Measurements from ENCODE around the gene PTS.
"Not testable (repeated sequence)": the region's sequence is repeated elsewhere in the genome, so short reads cannot be mapped to it uniquely, and the experiment has no call there.

The PTS gene

GRCh38 chr11:112226062-112226830, at the start of gene PTS:
Gene PTS (plus strand): TSS chr11:112226428. CDS start chr11:112226444, 16 bp downstream.
- no peaks in the 10 kb centered on the region for H3K27me3 Mint-ChIP-seq
- no peaks in the 10 kb centered on the region for H3K9me3 Mint-ChIP-seq
- peak within 1 kb of the TSS; percentile 90 for H3K4me3 Mint-ChIP-seq
- peak; percentile 89 for DNase-seq
- H3K36me3 Mint-ChIP-seq (ENCODE audit: low read depth): peaks cover 48% of the 10 kb centered on the region
- H3K4me1 Mint-ChIP-seq (ENCODE audit: low read depth): peaks cover 34% of the 10 kb centered on the region
- H3K27ac Mint-ChIP-seq: peak within 1 kb of the TSS; percentile 97

- Mint-ChIP-seq H3K4me3 (no peak overlapping the region), H3K4me1 (ENCODE audit: low read depth) (peaks cover 18% of the 10 kb centered on the region), H3K36me3 (ENCODE audit: low read depth) (no peaks in the 10 kb centered on the region), H3K9me3 (no peaks in the 10 kb centered on the region), H3K27ac (no peak overlapping the region), H3K27me3 (peaks cover 33% of the 10 kb centered on the region)
- DNase-seq: no peak
Measured at GRCh38 chr11:112177589-112177988, 48.6 kb upstream of the PTS start.

- H3K4me1 Mint-ChIP-seq (ENCODE audit: low read depth): peaks cover 16% of the 10 kb centered on the region
- H3K4me3 Mint-ChIP-seq: no peak overlapping the region
- peaks cover 33% of the 10 kb centered on the region for H3K27me3 Mint-ChIP-seq
- no peaks in the 10 kb centered on the region for H3K9me3 Mint-ChIP-seq
- no peaks in the 10 kb centered on the region for H3K36me3 Mint-ChIP-seq (ENCODE audit: low read depth)
- no peak overlapping the region for H3K27ac Mint-ChIP-seq
- DNase-seq: no peak
Measured at GRCh38 chr11:112178428-112178827, 47.8 kb upstream of the PTS start.

- no peaks in the 10 kb centered on the region for H3K36me3 Mint-ChIP-seq (ENCODE audit: low read depth)
Measured at GRCh38 chr11:112178936-112179335, 47.3 kb upstream of the PTS start.

GRCh38 chr11:112179601-112180000, 46.6 kb upstream of the PTS start:
- DNase-seq: no peak
- H3K27ac Mint-ChIP-seq: no peak overlapping the region
- no peaks in the 10 kb centered on the region for H3K36me3 Mint-ChIP-seq (ENCODE audit: low read depth)
- peaks cover 15% of the 10 kb centered on the region for H3K4me1 Mint-ChIP-seq (ENCODE audit: low read depth)
- peaks cover 32% of the 10 kb centered on the region for H3K27me3 Mint-ChIP-seq
- H3K9me3 Mint-ChIP-seq: no peaks in the 10 kb centered on the region
- no peak overlapping the region for H3K4me3 Mint-ChIP-seq

More at GRCh38 chr11:112178936-112179335, 47.3 kb upstream of the PTS start:
- Mint-ChIP-seq H3K4me3 (no peak overlapping the region), H3K27ac (no peak overlapping the region), H3K4me1 (ENCODE audit: low read depth) (peaks cover 16% of the 10 kb centered on the region), H3K9me3 (no peaks in the 10 kb centered on the region), H3K27me3 (peaks cover 33% of the 10 kb centered on the region)
- no peak for DNase-seq

GRCh38 chr11:112182867-112183266, 43.4 kb upstream of the PTS start:
- peaks cover 4% of the 10 kb centered on the region for H3K4me1 Mint-ChIP-seq (ENCODE audit: low read depth)
- no peaks in the 10 kb centered on the region for H3K36me3 Mint-ChIP-seq (ENCODE audit: low read depth)
- H3K27me3 Mint-ChIP-seq: peaks cover 11% of the 10 kb centered on the region
- H3K9me3 Mint-ChIP-seq: no peaks in the 10 kb centered on the region
- H3K27ac Mint-ChIP-seq: no peak overlapping the region
- no peak overlapping the region for H3K4me3 Mint-ChIP-seq
- no peak for DNase-seq

GRCh38 chr11:112185883-112186282, 40.3 kb upstream of the PTS start:
- H3K36me3 Mint-ChIP-seq (ENCODE audit: low read depth): no peaks in the 10 kb centered on the region
- H3K9me3 Mint-ChIP-seq: no peaks in the 10 kb centered on the region
- no peak overlapping the region for H3K27ac Mint-ChIP-seq
- H3K27me3 Mint-ChIP-seq: no peaks in the 10 kb centered on the region
- H3K4me3 Mint-ChIP-seq: no peak overlapping the region
- no peaks in the 10 kb centered on the region for H3K4me1 Mint-ChIP-seq (ENCODE audit: low read depth)
- no peak for DNase-seq

GRCh38 chr11:112186304-112186703, 39.9 kb upstream of the PTS start:
- Mint-ChIP-seq H3K27ac (no peak overlapping the region), H3K4me1 (ENCODE audit: low read depth) (no peaks in the 10 kb centered on the region), H3K4me3 (no peak overlapping the region), H3K9me3 (no peaks in the 10 kb centered on the region), H3K36me3 (ENCODE audit: low read depth) (no peaks in the 10 kb centered on the region), H3K27me3 (no peaks in the 10 kb centered on the region)
- no peak for DNase-seq

- not testable (repeated sequence) for H3K27me3 Mint-ChIP-seq; H3K36me3 Mint-ChIP-seq (ENCODE audit: low read depth); DNase-seq; H3K27ac Mint-ChIP-seq; H3K4me3 Mint-ChIP-seq; H3K9me3 Mint-ChIP-seq; H3K4me1 Mint-ChIP-seq (ENCODE audit: low read depth)
Measured at GRCh38 chr11:112195113-112195512, 31.1 kb upstream of the PTS start.

GRCh38 chr11:112195951-112196351, 30.3 kb upstream of the PTS start:
- no peak for DNase-seq
- Mint-ChIP-seq H3K9me3 (no peaks in the 10 kb centered on the region), H3K4me3 (no peak overlapping the region), H3K4me1 (ENCODE audit: low read depth) (peaks cover 2% of the 10 kb centered on the region), H3K27ac (no peak overlapping the region), H3K27me3 (no peaks in the 10 kb centered on the region), H3K36me3 (ENCODE audit: low read depth) (no peaks in the 10 kb centered on the region)

GRCh38 chr11:112196519-112197087, 29.6 kb upstream of the PTS start:
- no peak overlapping the region for H3K4me3 Mint-ChIP-seq
- H3K27me3 Mint-ChIP-seq: no peaks in the 10 kb centered on the region
- H3K27ac Mint-ChIP-seq: no peak overlapping the region
- DNase-seq: no peak
- H3K4me1 Mint-ChIP-seq (ENCODE audit: low read depth): peaks cover 2% of the 10 kb centered on the region
- H3K36me3 Mint-ChIP-seq (ENCODE audit: low read depth): no peaks in the 10 kb centered on the region
- H3K9me3 Mint-ChIP-seq: no peaks in the 10 kb centered on the region

GRCh38 chr11:112199101-112199500, 27.1 kb upstream of the PTS start:
- H3K27ac Mint-ChIP-seq; DNase-seq; H3K27me3 Mint-ChIP-seq; H3K4me3 Mint-ChIP-seq; H3K9me3 Mint-ChIP-seq; H3K36me3 Mint-ChIP-seq (ENCODE audit: low read depth); H3K4me1 Mint-ChIP-seq (ENCODE audit: low read depth): not testable (repeated sequence)

- Mint-ChIP-seq H3K27ac (no peak overlapping the region), H3K4me3 (no peak overlapping the region), H3K9me3 (no peaks in the 10 kb centered on the region), H3K27me3 (no peaks in the 10 kb centered on the region), H3K4me1 (ENCODE audit: low read depth) (no peaks in the 10 kb centered on the region), H3K36me3 (ENCODE audit: low read depth) (no peaks in the 10 kb centered on the region)
- no peak for DNase-seq
Measured at GRCh38 chr11:112200252-112200651, 26.0 kb upstream of the PTS start.

- no peak for DNase-seq
- Mint-ChIP-seq H3K9me3 (no peaks in the 10 kb centered on the region), H3K27me3 (no peaks in the 10 kb centered on the region), H3K27ac (no peak overlapping the region), H3K4me1 (ENCODE audit: low read depth) (peaks cover 5% of the 10 kb centered on the region), H3K4me3 (no peak overlapping the region), H3K36me3 (ENCODE audit: low read depth) (no peaks in the 10 kb centered on the region)
Measured at GRCh38 chr11:112206071-112206470, 20.2 kb upstream of the PTS start.

GRCh38 chr11:112210890-112211289, 15.3 kb upstream of the PTS start:
- H3K27ac Mint-ChIP-seq: no peak overlapping the region
- H3K4me3 Mint-ChIP-seq: no peak overlapping the region
- no peaks in the 10 kb centered on the region for H3K36me3 Mint-ChIP-seq (ENCODE audit: low read depth)
- peaks cover 23% of the 10 kb centered on the region for H3K4me1 Mint-ChIP-seq (ENCODE audit: low read depth)
- no peak for DNase-seq
- H3K9me3 Mint-ChIP-seq: no peaks in the 10 kb centered on the region
- H3K27me3 Mint-ChIP-seq: peaks cover 7% of the 10 kb centered on the region
